Measurements from ENCODE around the gene RPS5.

Gene RPS5

GRCh38 chr19:58395979-58396627 is 9.0 kb downstream of the RPS5 start:
- DNase-seq (ENCODE audit: low read depth in 2 of 2): no peak
- H3K4me3 ChIP-seq (replicated peaks in 1 of 2; ENCODE audit: low read depth in 2 of 2, low read length in 2 of 2): no peak overlapping the region
- TF ChIP-seq CTCF (IDR thresholded peaks at IDR 0.05; ENCODE audit: low read depth, low read length): no peak

DNA sequence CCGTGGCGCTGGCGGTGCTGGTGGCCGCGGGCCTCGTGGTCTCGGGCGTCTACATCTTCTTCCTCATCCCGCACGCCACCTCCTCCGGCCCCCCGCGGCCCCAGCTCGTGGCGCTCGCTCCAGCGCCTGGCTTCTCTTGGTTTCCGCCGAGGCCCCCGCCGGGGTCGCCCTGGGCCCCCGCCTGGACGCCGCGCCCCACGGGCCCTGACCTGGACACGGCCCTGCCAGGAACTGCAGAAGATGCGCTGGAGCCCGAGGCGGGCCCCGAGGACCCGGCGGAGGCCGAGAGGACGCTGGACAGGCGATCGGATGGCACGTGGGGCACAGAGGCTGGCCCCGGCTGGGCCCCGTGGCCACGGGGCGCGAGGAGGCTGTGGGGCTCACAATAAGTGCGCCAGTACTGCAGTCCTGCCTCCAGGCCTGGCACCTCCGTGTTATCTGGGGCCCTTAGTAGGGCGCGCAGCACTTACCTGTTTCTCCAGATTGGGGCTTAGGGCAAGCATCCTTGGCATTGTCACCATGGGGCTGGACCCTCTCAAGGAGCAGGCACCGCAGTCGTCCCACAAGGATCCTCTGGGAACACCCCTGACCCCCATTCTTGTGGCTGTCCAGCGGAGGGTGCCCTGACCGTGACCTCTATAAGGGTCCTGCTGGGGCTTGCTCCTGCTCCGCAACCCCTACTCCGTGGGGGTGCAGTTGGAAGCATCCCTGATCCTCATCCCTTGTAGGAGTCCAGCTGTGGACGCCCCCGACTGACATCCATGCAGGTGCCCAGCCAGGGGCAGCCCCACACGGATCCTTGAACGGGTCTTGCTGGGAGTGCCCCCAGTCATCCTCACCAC is 9.8 kb downstream of the RPS5 start:
- H3K4me3 ChIP-seq (replicated peaks in 1 of 2; ENCODE audit: low read depth in 2 of 2, low read length in 2 of 2): no peak overlapping the region
- TF ChIP-seq CTCF (IDR thresholded peaks at IDR 0.05; ENCODE audit: low read depth, low read length): no peak
- DNase-seq (ENCODE audit: low read depth in 2 of 2): no peak

DNA sequence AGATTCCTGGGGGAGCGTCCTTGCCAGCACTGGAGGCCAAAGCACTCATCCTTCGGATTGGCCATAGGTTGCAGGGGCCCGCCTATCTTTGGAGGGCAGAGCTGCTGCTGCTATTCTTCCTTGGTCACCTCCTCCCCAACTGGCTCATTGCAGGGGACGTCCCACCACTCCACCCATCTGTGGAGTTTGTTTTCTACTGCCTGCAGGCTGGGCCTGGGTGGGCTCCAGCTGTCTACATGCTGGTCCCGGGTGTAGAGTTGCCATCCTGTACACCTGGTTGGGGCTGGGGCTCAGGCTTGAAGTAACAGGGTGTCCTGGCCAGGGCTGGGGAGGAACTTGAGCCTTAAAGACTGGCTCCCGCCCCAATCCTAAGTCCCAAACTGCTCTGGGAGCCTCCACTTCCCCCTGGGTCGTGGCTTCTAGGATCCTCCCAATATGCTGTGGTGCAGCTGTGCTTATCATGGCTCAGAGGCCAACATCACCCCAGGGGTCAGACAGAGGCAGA is 10.5 kb downstream of the RPS5 start:
- TF ChIP-seq CTCF (IDR thresholded peaks at IDR 0.05; ENCODE audit: low read depth, low read length): no peak
- no peak for DNase-seq (ENCODE audit: low read depth in 2 of 2)
- no peak overlapping the region for H3K4me3 ChIP-seq (replicated peaks in 1 of 2; ENCODE audit: low read depth in 2 of 2, low read length in 2 of 2)

DNA sequence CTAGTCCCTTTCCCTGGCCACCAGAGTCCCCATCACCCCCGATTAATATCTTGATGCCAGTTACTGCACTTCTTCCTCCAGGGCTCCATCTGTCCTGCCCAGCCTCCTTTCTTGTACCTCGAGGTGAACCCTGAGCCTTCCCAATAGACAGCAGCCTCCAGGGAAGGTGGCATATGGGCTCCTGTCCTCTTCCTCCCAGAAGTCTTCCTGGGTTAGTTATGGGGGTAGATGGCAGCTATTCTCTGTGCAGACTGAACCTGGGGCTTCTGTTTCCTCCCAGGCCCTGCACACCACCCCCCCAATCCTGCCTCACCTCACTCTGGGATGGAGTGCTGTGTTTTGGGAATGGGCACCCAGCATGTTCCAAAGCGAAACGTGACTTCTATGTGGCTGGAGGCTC is 11.0 kb downstream of the RPS5 start:
- DNase-seq (ENCODE audit: low read depth in 2 of 2): no peak
- no peak for TF ChIP-seq CTCF (IDR thresholded peaks at IDR 0.05; ENCODE audit: low read depth, low read length)
- no peak overlapping the region for H3K4me3 ChIP-seq (replicated peaks in 1 of 2; ENCODE audit: low read depth in 2 of 2, low read length in 2 of 2)

GRCh38 chr19:58398545-58398944 is 11.5 kb downstream of the RPS5 start:
- DNase-seq (ENCODE audit: low read depth in 2 of 2): no peak
- no peak for TF ChIP-seq CTCF (IDR thresholded peaks at IDR 0.05; ENCODE audit: low read depth, low read length)

DNA sequence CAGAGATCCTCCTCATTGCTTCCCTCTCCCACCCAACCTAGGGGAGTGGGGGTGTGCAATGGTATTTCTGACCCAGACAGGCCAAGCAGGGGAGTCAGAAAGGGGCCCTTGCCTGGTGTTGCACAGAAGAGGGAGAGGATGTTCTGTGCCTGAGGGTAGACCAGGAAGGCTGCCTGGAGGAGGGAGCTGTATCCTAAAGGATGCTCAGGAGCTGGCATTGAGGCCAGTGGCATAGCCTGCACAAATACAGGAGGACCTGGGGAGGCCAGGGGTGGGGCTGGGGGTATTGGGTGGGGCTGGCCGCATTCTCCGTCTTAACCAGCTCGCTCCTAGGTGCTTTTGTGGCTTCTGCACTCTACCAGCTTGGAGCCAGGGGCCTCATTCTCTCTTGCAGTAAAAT is 12.8 kb downstream of the RPS5 start:
- no peak for DNase-seq (ENCODE audit: low read depth in 2 of 2)
- TF ChIP-seq CTCF (IDR thresholded peaks at IDR 0.05; ENCODE audit: low read depth, low read length): no peak
- no peak overlapping the region for H3K4me3 ChIP-seq (replicated peaks in 1 of 2; ENCODE audit: low read depth in 2 of 2, low read length in 2 of 2)

More at GRCh38 chr19:58398545-58398944, 11.5 kb downstream of the RPS5 start:
- no peak overlapping the region for H3K4me3 ChIP-seq (replicated peaks in 1 of 2; ENCODE audit: low read depth in 2 of 2, low read length in 2 of 2)

All from cardiac fibroblast (primary cell).